GM23248 (cell line): ENCODE data around the gene DDX23.

Experiments
- EZH2 ChIP-seq: fragments of 200-600 bp; sonication (generic); IDR thresholded peaks from 2 replicates; pipeline ENCODE4 v1.6.1; 2018; ENCODE audit warnings: antibody characterized with exemption, mild to moderate bottlenecking; ENCODE audit not compliant: insufficient read depth, poor library complexity, severe bottlenecking
- EZH2phosphoT487 ChIP-seq: fragments of 200-600 bp; sonication (generic); IDR thresholded peaks from 2 replicates; pipeline ENCODE4 v1.6.1; 2018; ENCODE audit warnings: antibody characterized with exemption, moderate library complexity, mild to moderate bottlenecking, low read depth; ENCODE audit not compliant: insufficient read depth

DNA sequence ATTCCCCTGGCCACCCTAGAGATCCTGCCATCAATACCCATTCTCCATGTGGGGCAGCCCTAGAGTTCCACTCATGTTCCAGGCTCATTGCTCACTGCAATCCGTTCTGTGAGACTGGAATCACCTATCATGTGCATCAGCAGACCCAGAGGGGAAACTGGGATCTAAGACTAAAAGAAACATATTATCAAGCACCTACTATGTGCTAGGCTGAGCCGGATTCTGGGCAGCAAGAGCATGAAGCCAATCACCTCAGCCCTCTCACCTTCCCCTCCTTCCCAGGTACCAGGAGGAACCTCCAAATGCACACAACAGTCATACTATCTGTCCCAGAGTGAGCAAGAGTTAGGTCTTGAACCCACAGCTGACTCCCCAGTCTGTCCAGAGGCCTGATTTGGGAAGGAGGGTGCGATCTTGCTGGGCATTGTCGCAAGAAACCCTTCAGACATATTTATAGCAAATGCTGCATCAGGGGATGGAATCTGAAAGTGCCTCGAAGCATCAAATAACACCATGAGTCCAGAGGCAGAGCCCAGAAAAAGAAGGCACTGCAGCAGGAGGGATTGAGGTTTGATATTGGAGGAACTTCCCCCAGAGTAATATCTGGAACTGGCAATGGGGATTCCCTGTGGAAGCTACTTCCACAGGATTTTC is 40.4 kb downstream of the DDX23 start:
- no peak for TF ChIP-seq EZH2phosphoT487
- no peak for TF ChIP-seq EZH2
